T-helper 1 cell treated with Interleukin-12 subunit alpha and Interleukin-12 subunit beta and Interleukin-4 antibody, amounts not matched to agents 30 μg/mL and 1 μg/mL, for 36 hours (primary cell): ENCODE data around the gene NGF.
"Not testable (repeated sequence)": the region's sequence is repeated elsewhere in the genome, so short reads cannot be mapped to it uniquely, and the experiment has no call there.

Experiments used
- H3K27ac Mint-ChIP-seq: one replicate; pipeline ENCODE4 v1.8.0; 2021; ENCODE audit warnings: mild to moderate bottlenecking, mixed read lengths
- H3K27me3 Mint-ChIP-seq: one replicate; pipeline ENCODE4 v1.8.0; 2021; ENCODE audit warnings: low read depth, mixed read lengths
- H3K36me3 Mint-ChIP-seq: one replicate; pipeline ENCODE4 v1.8.0; 2021; ENCODE audit warnings: low read depth, mixed read lengths
- H3K4me1 Mint-ChIP-seq: one replicate; pipeline ENCODE4 v1.8.0; 2021; ENCODE audit warnings: low read depth, mixed read lengths
- H3K4me3 Mint-ChIP-seq: one replicate; pipeline ENCODE4 v1.8.0; 2021; ENCODE audit warnings: mild to moderate bottlenecking, moderate library complexity, mixed read lengths
- H3K9me3 Mint-ChIP-seq: one replicate; pipeline ENCODE4 v1.8.0; 2021; ENCODE audit warnings: mixed read lengths

The NGF gene

DNA sequence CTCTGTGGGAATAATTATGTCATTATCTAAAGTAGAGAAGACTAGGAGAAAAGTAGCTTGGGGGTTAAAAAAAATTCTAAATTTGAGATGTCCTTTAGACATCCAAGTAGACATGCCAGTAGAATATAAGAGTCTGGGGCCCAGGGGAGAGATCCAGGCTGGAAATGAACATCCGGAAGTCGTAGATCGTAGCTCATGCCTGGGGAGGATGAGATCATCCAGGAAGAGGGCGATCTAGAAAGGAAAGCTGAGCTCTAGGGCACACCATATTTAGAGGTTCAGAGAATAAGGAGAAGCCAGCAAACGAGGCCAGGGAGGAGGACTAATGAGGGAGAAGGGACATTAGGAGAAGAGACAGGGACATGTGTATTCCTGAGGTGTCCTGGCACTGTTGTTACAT, 12.2 kb downstream of the NGF start:
- Mint-ChIP-seq H3K27ac (no peak overlapping the region), H3K27me3 (peaks cover 6% of the 10 kb centered on the region), H3K4me1 (no peaks in the 10 kb centered on the region), H3K9me3 (no peaks in the 10 kb centered on the region), H3K36me3 (no peaks in the 10 kb centered on the region), H3K4me3 (no peak overlapping the region)

GRCh38 chr1:115324649-115325420, 13.2 kb downstream of the NGF start:
- no peak overlapping the region for H3K4me3 Mint-ChIP-seq
- no peak overlapping the region for H3K27ac Mint-ChIP-seq
- no peaks in the 10 kb centered on the region for H3K9me3 Mint-ChIP-seq
- no peaks in the 10 kb centered on the region for H3K36me3 Mint-ChIP-seq
- H3K27me3 Mint-ChIP-seq: peaks cover 6% of the 10 kb centered on the region
- no peaks in the 10 kb centered on the region for H3K4me1 Mint-ChIP-seq

GRCh38 chr1:115323366-115324004, 14.6 kb downstream of the NGF start:
- Mint-ChIP-seq H3K27me3 (peaks cover 6% of the 10 kb centered on the region), H3K4me3 (no peak overlapping the region), H3K27ac (no peak overlapping the region), H3K4me1 (no peaks in the 10 kb centered on the region), H3K9me3 (no peaks in the 10 kb centered on the region), H3K36me3 (no peaks in the 10 kb centered on the region)

GRCh38 chr1:115322631-115323030, 15.4 kb downstream of the NGF start:
- Mint-ChIP-seq H3K27me3 (peaks cover 6% of the 10 kb centered on the region), H3K36me3 (no peaks in the 10 kb centered on the region), H3K4me3 (no peak overlapping the region), H3K4me1 (no peaks in the 10 kb centered on the region), H3K9me3 (no peaks in the 10 kb centered on the region), H3K27ac (no peak overlapping the region)

- Mint-ChIP-seq H3K27me3 (peaks cover under 1% of the 10 kb centered on the region), H3K36me3 (no peaks in the 10 kb centered on the region), H3K4me1 (no peaks in the 10 kb centered on the region), H3K4me3 (no peak overlapping the region), H3K9me3 (no peaks in the 10 kb centered on the region), H3K27ac (no peak overlapping the region)
Observed at GRCh38 chr1:115320377-115320776, 17.7 kb downstream of the NGF start.

- H3K9me3 Mint-ChIP-seq: no peaks in the 10 kb centered on the region
Observed at GRCh38 chr1:115319706-115320105, 18.3 kb downstream of the NGF start.

GRCh38 chr1:115317101-115318012, 20.7 kb downstream of the NGF start:
- Mint-ChIP-seq H3K27ac (no peak overlapping the region), H3K9me3 (no peaks in the 10 kb centered on the region), H3K4me3 (no peak overlapping the region), H3K27me3 (no peaks in the 10 kb centered on the region), H3K4me1 (no peaks in the 10 kb centered on the region), H3K36me3 (no peaks in the 10 kb centered on the region)

More at GRCh38 chr1:115319706-115320105, 18.3 kb downstream of the NGF start:
- H3K4me1 Mint-ChIP-seq: no peaks in the 10 kb centered on the region
- H3K4me3 Mint-ChIP-seq: no peak overlapping the region
- H3K27me3 Mint-ChIP-seq: no peaks in the 10 kb centered on the region
- no peaks in the 10 kb centered on the region for H3K36me3 Mint-ChIP-seq
- no peak overlapping the region for H3K27ac Mint-ChIP-seq

GRCh38 chr1:115314765-115315164, 23.3 kb downstream of the NGF start:
- H3K9me3 Mint-ChIP-seq: no peaks in the 10 kb centered on the region
- H3K4me1 Mint-ChIP-seq: no peaks in the 10 kb centered on the region
- no peaks in the 10 kb centered on the region for H3K36me3 Mint-ChIP-seq
- H3K4me3 Mint-ChIP-seq: no peak overlapping the region
- no peak overlapping the region for H3K27ac Mint-ChIP-seq
- no peaks in the 10 kb centered on the region for H3K27me3 Mint-ChIP-seq

DNA sequence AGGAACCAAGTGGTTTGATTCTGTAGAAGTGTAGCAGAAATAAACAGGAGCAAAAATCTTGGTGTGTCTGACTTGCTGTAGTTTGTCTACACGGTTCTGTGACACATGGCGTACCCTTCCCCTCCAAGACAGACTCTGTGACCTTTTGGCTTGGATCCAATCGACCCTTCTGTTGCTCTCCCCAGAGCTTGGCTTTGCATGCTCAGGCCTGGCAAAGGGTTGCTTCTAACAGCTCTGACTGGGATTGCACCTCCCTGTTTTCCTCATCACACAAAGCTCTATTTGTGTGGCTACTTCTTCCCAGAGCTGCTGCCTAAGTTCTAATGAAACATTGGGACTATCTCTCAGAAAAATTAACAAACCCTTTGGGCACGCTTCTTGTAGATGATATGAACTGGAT, 24.0 kb downstream of the NGF start:
- Mint-ChIP-seq H3K27ac (no peak overlapping the region), H3K4me3 (no peak overlapping the region), H3K27me3 (no peaks in the 10 kb centered on the region), H3K9me3 (no peaks in the 10 kb centered on the region), H3K36me3 (no peaks in the 10 kb centered on the region), H3K4me1 (no peaks in the 10 kb centered on the region)

DNA sequence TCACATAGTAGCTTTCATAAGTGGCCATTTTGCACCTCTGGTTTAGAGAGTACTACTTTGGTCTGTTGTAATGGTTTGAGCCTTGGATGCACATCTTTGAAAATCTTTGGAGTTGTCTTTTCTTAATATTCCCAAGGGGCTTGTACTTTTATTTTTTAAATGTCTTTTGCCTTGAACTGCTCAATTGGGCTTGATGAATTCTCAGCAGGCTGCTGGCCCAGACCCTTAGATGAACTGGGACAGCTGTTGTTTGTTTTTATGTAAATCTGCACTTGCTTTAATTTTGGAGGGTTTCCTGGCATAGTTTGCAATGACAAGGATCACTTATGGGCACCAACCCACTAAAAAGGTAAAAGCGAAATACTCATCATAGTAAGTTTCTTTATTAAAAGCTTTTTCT, 24.9 kb downstream of the NGF start:
- Mint-ChIP-seq H3K9me3 (no peaks in the 10 kb centered on the region), H3K4me3 (no peak overlapping the region), H3K4me1 (no peaks in the 10 kb centered on the region), H3K27me3 (no peaks in the 10 kb centered on the region), H3K27ac (no peak overlapping the region), H3K36me3 (no peaks in the 10 kb centered on the region)

DNA sequence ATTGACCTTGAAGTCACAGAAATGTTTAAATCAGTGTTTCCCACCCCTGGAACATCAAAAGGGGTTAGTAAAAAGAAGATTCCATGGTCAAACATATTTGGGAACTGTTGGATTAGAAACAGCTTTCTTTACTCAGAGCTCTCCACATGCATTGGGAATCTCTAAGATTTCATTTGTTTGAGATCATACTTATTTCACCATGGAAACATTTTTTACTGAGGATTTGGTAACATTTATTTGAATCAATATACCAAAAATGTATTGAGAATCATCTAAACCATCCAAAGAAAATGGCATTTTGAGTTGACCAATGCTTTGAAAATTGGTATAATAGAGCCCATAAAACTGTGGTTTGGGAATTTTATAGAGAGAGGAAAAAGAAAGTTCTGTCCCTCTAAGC, 25.3 kb downstream of the NGF start:
- no peaks in the 10 kb centered on the region for H3K27me3 Mint-ChIP-seq
- H3K36me3 Mint-ChIP-seq: no peaks in the 10 kb centered on the region
- H3K9me3 Mint-ChIP-seq: no peaks in the 10 kb centered on the region

DNA sequence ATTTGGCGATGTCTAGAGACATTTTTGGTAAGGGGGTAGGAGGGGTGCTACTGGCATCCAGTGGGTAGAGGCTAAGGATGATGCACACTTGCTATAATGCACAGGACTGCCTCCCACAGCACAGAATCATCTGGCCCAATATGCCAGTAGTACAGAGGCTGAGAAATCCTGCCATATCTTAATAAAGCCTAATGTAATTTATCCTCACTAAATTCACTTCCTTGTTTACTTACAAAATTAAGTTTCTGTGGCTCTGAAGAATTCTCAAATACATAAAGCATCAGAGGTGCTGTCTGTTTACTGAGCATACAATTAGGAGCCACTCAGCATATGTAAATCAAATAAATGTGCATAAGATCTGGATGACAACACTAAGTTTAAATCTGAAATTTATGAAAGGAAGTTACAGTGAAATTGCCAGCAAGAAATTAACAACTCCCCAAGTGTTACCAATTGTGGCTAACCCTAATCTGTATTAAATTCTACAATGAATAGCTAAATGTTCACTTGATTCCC, 26.5 kb downstream of the NGF start:
- no peaks in the 10 kb centered on the region for H3K4me1 Mint-ChIP-seq
- H3K27me3 Mint-ChIP-seq: no peaks in the 10 kb centered on the region
- no peaks in the 10 kb centered on the region for H3K9me3 Mint-ChIP-seq
- H3K4me3 Mint-ChIP-seq: no peak overlapping the region
- H3K27ac Mint-ChIP-seq: no peak overlapping the region
- no peaks in the 10 kb centered on the region for H3K36me3 Mint-ChIP-seq

More for the DNA sequence above, 25.3 kb downstream of the NGF start:
- Mint-ChIP-seq H3K4me3 (no peak overlapping the region), H3K27ac (no peak overlapping the region), H3K4me1 (no peaks in the 10 kb centered on the region)

GRCh38 chr1:115310581-115311473, 27.2 kb downstream of the NGF start:
- H3K27ac Mint-ChIP-seq: no peak overlapping the region
- no peaks in the 10 kb centered on the region for H3K27me3 Mint-ChIP-seq
- no peaks in the 10 kb centered on the region for H3K4me1 Mint-ChIP-seq
- H3K4me3 Mint-ChIP-seq: no peak overlapping the region
- no peaks in the 10 kb centered on the region for H3K36me3 Mint-ChIP-seq
- no peaks in the 10 kb centered on the region for H3K9me3 Mint-ChIP-seq

DNA sequence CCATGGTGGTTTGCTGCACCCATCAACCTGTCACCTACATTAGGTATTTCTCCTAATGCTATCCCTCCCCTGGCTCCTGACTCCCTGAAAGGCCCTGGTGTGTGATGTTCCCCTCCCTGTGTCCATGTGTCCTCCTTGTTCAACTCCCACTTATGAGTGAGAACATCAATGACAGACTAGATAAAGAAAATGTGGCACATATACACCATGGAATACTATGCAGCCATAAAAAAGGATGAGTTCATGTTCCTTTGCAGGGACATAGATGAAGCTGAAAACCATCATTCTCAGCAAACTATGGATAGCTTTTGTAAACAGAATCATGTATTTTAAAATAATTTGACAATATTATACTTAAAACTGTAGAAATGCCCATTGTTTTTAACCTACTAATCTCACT, 28.5 kb downstream of the NGF start:
- H3K36me3 Mint-ChIP-seq, H3K27ac Mint-ChIP-seq, H3K4me3 Mint-ChIP-seq, H3K4me1 Mint-ChIP-seq, H3K9me3 Mint-ChIP-seq, H3K27me3 Mint-ChIP-seq: not testable (repeated sequence)
